HT-29 (cell line): ENCODE results near the gene PHF8. TPM values are rescaled to one million over a fixed set of nuclear protein-coding genes. Genes with fewer than 3 reads are reported as not detected.
A peak's percentile ranks its signal among the peaks of the same experiment; 100 is the strongest.

Experiments
- DNase-seq: peaks from one replicate; pipeline ENCODE4 v3.0.0-alpha.2; 2015; ENCODE audit warnings: low spot score
- small RNA-seq: library from RNA; depleted of rRNA; stranded (forward); fragments of <200 nt; gene quantifications from one replicate; pipeline ENCODE3, GENCODE V24; 2014
- total RNA-seq: library from RNA; depleted of rRNA; stranded (reverse); fragments of >200 nt; shearing (Covaris generic); gene quantifications from 2 replicates; pipeline ENCODE4 v1.2.3, GENCODE V29; 2014; rRNA removed

PHF8 gene
- total RNA-seq, 1 experiment from 2014 or later: 23.5 TPM

- no peak for DNase-seq
Measured at GRCh38 chrX:54024350-54024749, 19.9 kb downstream of the PHF8 start.

- DNase-seq: no peak
Measured at GRCh38 chrX:54012830-54013500, 31.3 kb downstream of the PHF8 start.

DNA sequence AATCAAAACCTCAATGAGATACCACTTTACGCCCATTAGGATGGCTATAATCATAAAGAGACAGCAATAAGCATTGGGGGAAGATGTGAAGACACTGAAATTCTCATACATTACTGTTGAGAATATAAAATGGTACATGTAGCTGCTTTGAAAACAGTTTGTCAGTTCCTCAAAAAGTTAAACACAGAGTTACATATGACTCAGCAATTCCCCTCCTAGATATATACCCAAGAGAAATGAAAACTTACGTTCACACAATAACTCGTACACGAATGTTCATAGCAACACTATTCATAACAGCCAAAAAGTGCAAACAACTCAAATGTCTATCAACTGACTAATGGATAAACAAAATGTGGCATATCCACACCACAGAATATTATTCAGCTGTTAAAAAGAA lies 36.6 kb downstream of the PHF8 start:
- DNase-seq: no peak

DNA sequence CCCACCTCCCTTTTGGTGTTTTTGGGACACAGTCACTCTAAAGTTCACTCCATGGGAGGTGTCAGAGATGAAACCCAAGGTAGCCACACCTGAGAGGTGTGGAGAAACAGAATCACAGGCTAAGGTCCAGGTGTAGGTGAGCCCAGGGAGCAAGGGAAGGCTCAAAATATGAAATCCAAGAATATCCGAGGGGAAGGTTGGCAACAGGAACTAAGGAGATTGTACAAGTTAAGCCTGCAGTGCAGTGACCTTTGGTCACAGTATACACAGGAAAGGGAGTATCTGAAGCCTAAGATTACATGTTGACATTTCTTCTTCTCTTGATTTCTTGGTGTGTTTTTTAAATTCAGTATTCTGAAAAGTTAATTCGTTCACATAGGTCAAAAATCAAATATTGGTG lies 46.5 kb downstream of the PHF8 start:
- no peak for DNase-seq

DNA sequence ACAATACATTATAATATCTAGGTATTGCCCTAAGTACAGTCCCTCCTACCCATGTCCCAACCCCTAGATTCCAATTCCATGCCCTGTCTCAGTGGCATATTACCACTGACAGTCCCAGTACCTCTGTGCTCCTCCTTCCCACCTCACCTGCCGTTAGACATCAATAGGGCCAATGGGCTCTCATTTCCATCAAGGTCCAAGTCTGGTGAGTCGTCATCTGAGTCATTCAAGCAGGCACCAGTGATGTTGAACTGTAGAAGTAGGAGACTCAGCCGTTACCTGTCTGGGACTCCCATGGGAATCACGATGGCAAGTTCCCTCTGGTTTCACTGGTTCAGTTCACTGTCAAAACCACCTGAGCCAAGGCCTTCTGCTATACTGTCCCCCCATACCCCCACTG lies 51.7 kb downstream of the PHF8 start:
- no peak for DNase-seq

GRCh38 chrX:53990171-53990570 lies 54.1 kb downstream of the PHF8 start:
- DNase-seq: no peak

DNA sequence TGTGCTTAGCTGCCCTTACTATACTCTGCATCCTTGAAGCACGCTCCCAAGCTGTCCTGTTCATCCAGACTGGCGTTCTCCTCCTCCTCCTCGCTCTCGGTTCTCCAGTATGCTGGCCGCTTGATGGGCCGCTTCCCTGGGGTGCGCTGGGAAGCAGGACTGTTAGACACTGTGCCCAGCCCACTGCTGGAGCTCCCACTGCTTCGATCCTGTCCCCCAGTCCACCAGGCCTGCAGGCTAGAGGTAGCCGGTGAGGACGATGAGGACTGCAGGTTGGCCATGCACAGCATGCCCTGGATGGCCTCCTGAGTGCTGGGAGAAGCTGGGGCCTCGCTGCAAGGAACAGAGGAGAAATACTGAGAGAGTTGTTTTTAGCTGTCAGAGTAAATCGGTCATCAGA lies 59.4 kb downstream of the PHF8 start:
- DNase-seq: no peak

- DNase-seq: no peak
Measured at GRCh38 chrX:53974529-53974928, 69.7 kb downstream of the PHF8 start.

- DNase-seq: no peak
Measured at GRCh38 chrX:53969540-53969939, 74.7 kb downstream of the PHF8 start.

GRCh38 chrX:53950130-53950733 lies 94.0 kb downstream of the PHF8 start:
- DNase-seq: no peak

DNA sequence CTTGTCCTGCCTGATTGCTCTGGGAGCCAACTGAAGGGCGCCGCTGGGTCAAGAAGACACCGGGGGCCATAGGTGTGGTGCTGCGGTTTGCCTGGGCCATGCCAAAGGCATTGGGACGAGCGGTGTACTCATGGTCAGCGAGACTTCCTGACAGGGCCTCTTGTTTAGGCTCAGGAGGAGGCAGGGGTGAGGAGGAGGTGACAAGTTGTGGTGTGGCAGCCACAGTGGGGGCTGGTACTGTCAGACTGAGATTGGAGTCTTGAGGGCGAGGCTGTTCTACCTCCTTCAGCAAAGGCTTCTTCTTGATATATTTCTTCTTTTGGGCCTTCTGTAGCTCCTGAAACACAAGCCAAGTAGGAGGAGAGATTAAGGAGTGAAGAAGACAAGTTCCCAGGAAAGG lies 104.1 kb downstream of the PHF8 start:
- DNase-seq: no peak

DNA sequence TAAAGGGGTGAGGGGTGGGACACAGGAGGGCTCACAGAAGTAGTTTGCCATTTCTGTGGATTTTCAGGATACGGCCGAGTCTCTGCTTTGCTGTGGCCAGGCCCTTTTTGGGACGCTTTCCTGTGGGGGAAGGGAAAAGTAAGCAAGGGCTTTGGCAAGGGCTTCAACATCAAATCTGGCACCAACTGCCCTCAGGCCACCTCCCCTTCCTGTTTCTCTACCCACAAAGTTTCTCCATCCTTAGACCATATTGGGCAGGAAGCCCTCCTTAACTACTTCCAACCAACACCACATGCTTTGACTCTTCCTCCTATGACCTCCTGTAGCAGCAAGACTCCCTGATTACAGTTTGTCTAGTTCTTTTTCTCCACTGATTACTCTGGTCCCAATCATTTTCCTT lies 105.1 kb downstream of the PHF8 start:
- no peak for DNase-seq

- DNase-seq: no peak
Measured at GRCh38 chrX:53930515-53931380, 113.5 kb downstream of the PHF8 start.

GRCh38 chrX:53926030-53926429 lies 118.2 kb downstream of the PHF8 start:
- no peak for DNase-seq

GRCh38 chrX:53918702-53919101 lies 125.6 kb downstream of the PHF8 start:
- DNase-seq: no peak

GRCh38 chrX:53900623-53901022 lies 143.7 kb downstream of the PHF8 start:
- no peak for DNase-seq

- no peak for DNase-seq
Measured at GRCh38 chrX:53895270-53895669, 149.0 kb downstream of the PHF8 start.

Small RNA genes within 50 kb of the gene (small RNA-seq; reads per million reads assigned to genes)
- gene RNA5SP505: 0.86 reads per million, percentile 25 among the genes with 10 or more reads in this experiment

Other genes starting within 250 kb of the PHF8 start
- 3.9 and 8.7 TPM in 2 replicates for gene FAM120C, start 138.8 kb upstream of the PHF8 start, total RNA-seq